GM12878 (cell line): ENCODE results near the gene FGFR4. TPM values are rescaled to one million over a fixed set of nuclear protein-coding genes. Genes with fewer than 3 reads are reported as not detected.

Source experiments
- ATAC-seq: fragments of 200-7000 bp; cut with Tn5 transposase; 3 replicates; pipeline ENCODE4 v1.9.1; 2020; ENCODE audit warnings: mild to moderate bottlenecking, moderate library complexity
- BruUV-seq: library from RNA; stranded (reverse); fragments of 400-500 nt; replicated peaks from 2 replicates; lab custom pipeline; 2021; lab: Mats Ljungman, UMichigan
- CTCF ChIA-PET: fragments of 300-600 bp; sonication (Branson Sonifier 250); formaldehyde crosslinking; extraction: SDS; loops from one replicate; lab custom pipeline; 2021; ENCODE audit warnings: inconsistent platforms; lab: Yijun Ruan, JAX
- POLR2A ChIA-PET: fragments of 350-600 bp; formaldehyde crosslinking; extraction: SDS; loops from one replicate; lab custom pipeline; 2021; ENCODE audit warnings: inconsistent platforms; lab: Charles Lee
- RAD21 ChIA-PET: fragments of 300-600 bp; sonication (Branson Sonifier 250); formaldehyde crosslinking; loops from one replicate; lab custom pipeline; 2023; ENCODE audit warnings: antibody characterized with exemption; ENCODE audit not compliant: unreplicated experiment; lab: Charles Lee
- SMC1A ChIA-PET: fragments of 300-600 bp; sonication (Branson Sonifier 250); formaldehyde crosslinking; loops from one replicate; lab custom pipeline; 2023; ENCODE audit not compliant: unreplicated experiment, uncharacterized antibody; lab: Charles Lee
- DNase-seq: peaks from one replicate; pipeline ENCODE4 v3.0.0-alpha.2; 2011; ENCODE audit warnings: low read depth, low spot score
- FAIRE-seq: peaks from 3 replicates; lab custom pipeline; 2011; peaks lifted over from hg19 to GRCh38; lab: Jason Lieb, UNC
- H2AFZ ChIP-seq: 2 replicates; pipeline ENCODE4 v1.6.0; 2011; ENCODE audit warnings: low read depth, low read length, control low read depth; ENCODE audit not compliant: control insufficient read depth
- H3K27ac ChIP-seq: 2 replicates; pipeline ENCODE4 v1.5.1; 2011; ENCODE audit warnings: control low read depth; ENCODE audit not compliant: control insufficient read depth, insufficient read depth
- H3K27me3 ChIP-seq, 2 experiments: replicated peaks in 1 of 2; 2 replicates each; pipeline versions ENCODE4 v1.6.0 to v1.6.1; 2011; ENCODE audit warnings: low read length in 1 of 2; ENCODE audit not compliant: control insufficient read depth in 2 of 2, insufficient read depth in 2 of 2
- H3K36me3 ChIP-seq, 2 experiments: 2 replicates each; pipeline ENCODE4 v1.5.1; 2011; ENCODE audit warnings: low read length in 1 of 2; ENCODE audit not compliant: control insufficient read depth in 2 of 2, insufficient read depth in 2 of 2
- H3K4me1 ChIP-seq: 2 replicates; pipeline ENCODE4 v1.6.1; 2011; ENCODE audit warnings: mild to moderate bottlenecking, low read length, moderate library complexity, mixed read lengths; ENCODE audit not compliant: control insufficient read depth, insufficient read depth
- H3K4me2 ChIP-seq: 2 replicates; pipeline ENCODE4 v1.6.0; 2011; ENCODE audit warnings: control low read depth; ENCODE audit not compliant: control insufficient read depth, insufficient read depth
- H3K4me3 ChIP-seq: fragments of 200-600 bp; sonication (generic); 2 replicates; pipeline ENCODE4 v1.5.1; 2016
- H3K79me2 ChIP-seq: 2 replicates; pipeline ENCODE4 v1.6.0; 2011; ENCODE audit warnings: low read length; ENCODE audit not compliant: control insufficient read depth, insufficient read depth
- H3K9ac ChIP-seq: 2 replicates; pipeline ENCODE4 v1.8.0; 2011; ENCODE audit warnings: low read length, control low read depth, mixed read lengths; ENCODE audit not compliant: control insufficient read depth, insufficient read depth
- H3K9me3 ChIP-seq: replicated peaks from 3 replicates; pipeline ENCODE4 v1.5.1; 2011; ENCODE audit warnings: mild to moderate bottlenecking, low read length; ENCODE audit not compliant: control insufficient read depth, insufficient read depth
- H4K20me1 ChIP-seq: 2 replicates; pipeline ENCODE4 v1.6.0; 2011; ENCODE audit not compliant: control insufficient read depth, insufficient read depth
- BRCA1 ChIP-seq: IDR thresholded peaks from 2 replicates; pipeline ENCODE4 v1.6.1; 2011; ENCODE audit warnings: low read depth, low read length, improper control_type of control experiment
- JUND ChIP-seq: IDR thresholded peaks from 2 replicates; pipeline ENCODE4 v1.6.1; 2012; ENCODE audit warnings: low read depth, mild to moderate bottlenecking, low read length, improper control_type of control experiment, moderate library complexity
- MTA2 ChIP-seq: fragments of 450-650 bp; IDR thresholded peaks from 2 replicates; pipeline ENCODE4 v1.6.1; 2016; ENCODE audit warnings: low read depth, mild to moderate bottlenecking, moderate library complexity
- RBBP5 ChIP-seq: fragments of 200-600 bp; sonication (generic); conservative IDR thresholded peaks from 2 replicates; pipeline ENCODE4 v1.6.1; 2016
- SKIL ChIP-seq: fragments of 450-650 bp; IDR thresholded peaks from 2 replicates; pipeline ENCODE4 v1.6.1; 2017; ENCODE audit warnings: mild to moderate bottlenecking, low read depth, inconsistent platforms; ENCODE audit not compliant: poor library complexity, severe bottlenecking
- SMAD1 ChIP-seq: fragments of 450-650 bp; IDR thresholded peaks from 2 replicates; pipeline ENCODE4 v1.6.1; 2018; ENCODE audit warnings: mild to moderate bottlenecking, low read depth; ENCODE audit not compliant: partially characterized antibody
- TCF7 ChIP-seq: IDR thresholded peaks from 2 replicates; pipeline ENCODE4 v1.6.1; 2014; ENCODE audit warnings: antibody characterized with exemption, borderline replicate concordance
- ZNF24 ChIP-seq: fragments of 450-650 bp; IDR thresholded peaks from 2 replicates; pipeline ENCODE4 v1.6.1; 2017; ENCODE audit warnings: antibody characterized with exemption, mild to moderate bottlenecking
- ZNF274 ChIP-seq: IDR thresholded peaks from one replicate; pipeline ENCODE4 v1.8.0; 2011; ENCODE audit not compliant: insufficient read length, insufficient read depth
- ZNF622 ChIP-seq: fragments of 450-650 bp; IDR thresholded peaks from 2 replicates; pipeline ENCODE4 v1.6.1; 2017; ENCODE audit warnings: mild to moderate bottlenecking, inconsistent platforms
- ZSCAN29 ChIP-seq: fragments of 450-650 bp; IDR thresholded peaks from 2 replicates; pipeline ENCODE4 v1.6.1; 2017; ENCODE audit warnings: mild to moderate bottlenecking, moderate library complexity
- WGBS: methylation state at CpG from one replicate; pipeline ENCODE4 v1.1.6; 2016; ENCODE audit warnings: low lambda C conversion rate; ENCODE audit not compliant: insufficient replicate concordance, insufficient coverage; ENCODE audit errors: missing lambda C conversion rate; 5-methylcytosine and 5-hydroxymethylcytosine counted together
- in situ Hi-C: fragments of 300-500 bp; cut with MboI; formaldehyde crosslinking; loops from 9 replicates; pipeline ENCODE4 v1.14.3; 2018; ENCODE audit warnings: mixed read lengths
- intact Hi-C: fragments of 100-400 bp; cut with micrococcal nuclease; formaldehyde crosslinking; loops from one replicate; pipeline ENCODE4 v1.14.2; 2022; ENCODE audit not compliant: unreplicated experiment
- polyA plus RNA-seq, 11 experiments: library from polyadenylated mRNA; depleted of rRNA in 4 of 11; unstranded in 6 of 11; stranded (reverse) in 5 of 11; fragments of >200 nt; fragmentation: Nextera tagmentation in 4 of 11; fragmentation: Illumina TruSeq in 1 of 11; extraction: Ambion mirVana in 4 of 11; extraction: Trizol in 1 of 11; gene quantifications; 1 replicate in 1 of 11; 2 replicates in 10 of 11; pipeline versions ENCODE4 v1.2.1 to v1.2.3, GENCODE V29; 2011 to 2016; ENCODE audit warnings: inconsistent platforms in 2 of 11, missing spikeins in 2 of 11, low read depth in 1 of 11
- total RNA-seq, 4 experiments: library from RNA; depleted of rRNA in 3 of 4; stranded (reverse); fragments of >200 nt in 3 of 4; fragmentation: Illumina TruSeq in 1 of 4; extraction: Trizol in 1 of 4; gene quantifications; 2 replicates each; pipeline versions ENCODE4 v1.2.1 to v1.2.3, GENCODE V29; 2013 to 2021
- TF ChIP-seq, protein P1 (sequence below): fragments of 450-650 bp; formaldehyde crosslinking; IDR thresholded peaks from 2 replicates; pipeline ENCODE4 v1.5.0; 2022; ENCODE audit warnings: mild to moderate bottlenecking, missing genetic modification characterization
- TF ChIP-seq, protein P2 (sequence below): IDR thresholded peaks from 2 replicates; pipeline ENCODE4 v1.6.1; 2012; ENCODE audit warnings: low read depth, low read length, improper control_type of control experiment
- TF ChIP-seq, protein P3 (sequence below): fragments of 450-650 bp; formaldehyde crosslinking; IDR thresholded peaks from 2 replicates; pipeline ENCODE4 v1.4.0; 2022; ENCODE audit warnings: mild to moderate bottlenecking, moderate library complexity

The FGFR4 gene
- total and polyA plus RNA-seq, 10 of the 15 experiments (the other 5 are each of a cell fraction or from before 2014, with no cell fraction given), result 0.17 to 0.77 (median 0.28) TPM; not detected in 5

DNA sequence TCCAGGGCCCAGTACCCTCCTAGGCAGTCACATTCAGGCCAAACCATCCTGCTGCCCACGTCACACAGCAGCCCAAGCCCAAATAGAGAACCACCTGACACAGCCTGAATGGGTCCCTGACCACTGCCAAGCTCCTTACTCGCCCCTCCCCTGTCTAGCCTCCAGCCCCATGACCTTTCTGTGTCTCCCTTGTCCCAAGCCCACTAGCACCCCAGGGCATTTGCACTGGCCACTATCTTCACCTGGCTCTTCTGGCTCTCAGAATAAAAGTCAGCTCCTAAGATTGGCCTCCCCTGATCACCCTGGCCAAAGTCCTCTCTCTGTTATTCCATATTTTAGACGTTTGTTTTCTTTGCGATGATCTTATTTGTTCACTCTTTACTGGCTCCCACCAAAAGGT, 20.4 kb downstream of the FGFR4 start (continued):
- TF ChIP-seq, protein P1, sequence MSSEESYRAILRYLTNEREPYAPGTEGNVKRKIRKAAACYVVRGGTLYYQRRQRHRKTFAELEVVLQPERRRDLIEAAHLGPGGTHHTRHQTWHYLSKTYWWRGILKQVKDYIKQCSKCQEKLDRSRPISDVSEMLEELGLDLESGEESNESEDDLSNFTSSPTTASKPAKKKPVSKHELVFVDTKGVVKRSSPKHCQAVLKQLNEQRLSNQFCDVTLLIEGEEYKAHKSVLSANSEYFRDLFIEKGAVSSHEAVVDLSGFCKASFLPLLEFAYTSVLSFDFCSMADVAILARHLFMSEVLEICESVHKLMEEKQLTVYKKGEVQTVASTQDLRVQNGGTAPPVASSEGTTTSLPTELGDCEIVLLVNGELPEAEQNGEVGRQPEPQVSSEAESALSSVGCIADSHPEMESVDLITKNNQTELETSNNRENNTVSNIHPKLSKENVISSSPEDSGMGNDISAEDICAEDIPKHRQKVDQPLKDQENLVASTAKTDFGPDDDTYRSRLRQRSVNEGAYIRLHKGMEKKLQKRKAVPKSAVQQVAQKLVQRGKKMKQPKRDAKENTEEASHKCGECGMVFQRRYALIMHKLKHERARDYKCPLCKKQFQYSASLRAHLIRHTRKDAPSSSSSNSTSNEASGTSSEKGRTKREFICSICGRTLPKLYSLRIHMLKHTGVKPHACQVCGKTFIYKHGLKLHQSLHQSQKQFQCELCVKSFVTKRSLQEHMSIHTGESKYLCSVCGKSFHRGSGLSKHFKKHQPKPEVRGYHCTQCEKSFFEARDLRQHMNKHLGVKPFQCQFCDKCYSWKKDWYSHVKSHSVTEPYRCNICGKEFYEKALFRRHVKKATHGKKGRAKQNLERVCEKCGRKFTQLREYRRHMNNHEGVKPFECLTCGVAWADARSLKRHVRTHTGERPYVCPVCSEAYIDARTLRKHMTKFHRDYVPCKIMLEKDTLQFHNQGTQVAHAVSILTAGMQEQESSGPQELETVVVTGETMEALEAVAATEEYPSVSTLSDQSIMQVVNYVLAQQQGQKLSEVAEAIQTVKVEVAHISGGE (CRISPR knock-in tag), result no peak
- TF ChIP-seq SKIL (no peak), ZNF622 (no peak)

- SMC1A ChIA-PET, result interaction anchor here (2.5 to 6.6 kb wide), 2 partner anchors 38 to 452 kb away, joined by 8 to 70 read pairs; no protein-coding TSS in a partner anchor
- H3K79me2 ChIP-seq, result no peaks in the 10 kb centered on the region
- no peaks in the 10 kb centered on the region for H3K27me3 ChIP-seq
- H3K9ac ChIP-seq, result no peak overlapping the region
- no peak for FAIRE-seq
- no peak overlapping the region for H3K4me3 ChIP-seq
- CTCF ChIA-PET, result interaction anchor here (0.6 to 8.0 kb wide), 5 partner anchors 13 to 451 kb away, joined by 3 to 159 read pairs (median 46); partner anchors contain the start of gene FGFR4
- H3K4me1 ChIP-seq, result peaks cover 3% of the 10 kb centered on the region; the same call in 1 of the 2 replicates
- RAD21 ChIA-PET, result interaction anchor here (3.4 to 5.8 kb wide), 2 partner anchors 38 to 451 kb away, joined by 43 to 77 read pairs; no protein-coding TSS in a partner anchor
- H4K20me1 ChIP-seq, result no peaks in the 10 kb centered on the region
- H3K4me2 ChIP-seq, result no peak overlapping the region
- WGBS, result 73% methylated on average over 9 of the region's 9 CpGs
- in situ Hi-C loops, result loop anchor here (5.0 kb wide), 1 partner anchor 458 kb away; no protein-coding TSS in a partner anchor
- POLR2A ChIA-PET, result no interaction called here
- no peaks in the 10 kb centered on the region for H3K36me3 ChIP-seq
- intact Hi-C loops, result loop anchor here (5.0 to 10.0 kb wide), 5 partner anchors 127 to 395 kb away; partner anchors contain the start of genes DOK3, PRELID1 and RAB24
- H3K9me3 ChIP-seq, result no peaks in the 10 kb centered on the region
- no TSS peak for BruUV-seq
- no peak overlapping the region for H2AFZ ChIP-seq
- DNase-seq, result no peak
- ATAC-seq, result no peak
- no peak overlapping the region for H3K27ac ChIP-seq
- TF ChIP-seq TCF7 (no peak), MTA2 (no peak), SMAD1 (no peak), BRCA1 (no peak), ZSCAN29 (no peak), RBBP5 (no peak), JUND (no peak), ZNF24 (no peak), ZNF274 (no peak)
- TF ChIP-seq, protein P2, sequence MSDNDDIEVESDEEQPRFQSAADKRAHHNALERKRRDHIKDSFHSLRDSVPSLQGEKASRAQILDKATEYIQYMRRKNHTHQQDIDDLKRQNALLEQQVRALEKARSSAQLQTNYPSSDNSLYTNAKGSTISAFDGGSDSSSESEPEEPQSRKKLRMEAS, result no peak
- TF ChIP-seq, protein P3, sequence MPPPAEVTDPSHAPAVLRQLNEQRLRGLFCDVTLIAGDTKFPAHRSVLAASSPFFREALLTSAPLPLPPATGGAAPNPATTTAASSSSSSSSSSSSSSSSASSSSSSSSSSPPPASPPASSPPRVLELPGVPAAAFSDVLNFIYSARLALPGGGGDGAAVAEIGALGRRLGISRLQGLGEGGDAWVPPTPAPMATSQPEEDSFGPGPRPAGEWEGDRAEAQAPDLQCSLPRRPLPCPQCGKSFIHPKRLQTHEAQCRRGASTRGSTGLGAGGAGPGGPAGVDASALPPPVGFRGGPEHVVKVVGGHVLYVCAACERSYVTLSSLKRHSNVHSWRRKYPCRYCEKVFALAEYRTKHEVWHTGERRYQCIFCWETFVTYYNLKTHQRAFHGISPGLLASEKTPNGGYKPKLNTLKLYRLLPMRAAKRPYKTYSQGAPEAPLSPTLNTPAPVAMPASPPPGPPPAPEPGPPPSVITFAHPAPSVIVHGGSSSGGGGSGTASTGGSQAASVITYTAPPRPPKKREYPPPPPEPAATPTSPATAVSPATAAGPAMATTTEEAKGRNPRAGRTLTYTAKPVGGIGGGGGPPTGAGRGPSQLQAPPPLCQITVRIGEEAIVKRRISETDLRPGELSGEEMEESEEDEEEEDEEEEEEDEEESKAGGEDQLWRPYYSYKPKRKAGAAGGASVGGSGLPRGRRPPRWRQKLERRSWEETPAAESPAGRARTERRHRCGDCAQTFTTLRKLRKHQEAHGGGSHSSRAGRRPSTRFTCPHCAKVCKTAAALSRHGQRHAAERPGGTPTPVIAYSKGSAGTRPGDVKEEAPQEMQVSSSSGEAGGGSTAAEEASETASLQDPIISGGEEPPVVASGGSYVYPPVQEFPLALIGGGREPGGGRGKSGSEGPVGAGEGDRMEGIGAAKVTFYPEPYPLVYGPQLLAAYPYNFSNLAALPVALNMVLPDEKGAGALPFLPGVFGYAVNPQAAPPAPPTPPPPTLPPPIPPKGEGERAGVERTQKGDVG (CRISPR knock-in tag), result no peak
Observed at GRCh38 chr5:177109810-177110209, 23.1 kb downstream of the FGFR4 start.
